Spleen (tissue), 7 donors: ENCODE results near the gene EPHB2.

Source experiments
- POLR2AphosphoS5 ChIP-seq, 3 donors: sonication (generic); formaldehyde crosslinking; IDR thresholded peaks; one replicate each; pipeline ENCODE4 v1.5.1; 2017; ENCODE audit warnings: antibody characterized with exemption in 3 of 3
- TF ChIP-seq, protein P1 (sequence below), 11 experiments: fragments of 200-600 bp in 7 of 11; fragments of 450-650 bp in 4 of 11; sonication (generic) in 4 of 11; IDR thresholded peaks in 8 of 11; conservative IDR thresholded peaks in 3 of 11; 1 replicate in 7 of 11; 2 replicates in 4 of 11; pipeline versions ENCODE4 v1.4.0 to v1.8.0; 2016 to 2021; ENCODE audit warnings: antibody characterized with exemption in 11 of 11, inconsistent platforms in 4 of 11, mild to moderate bottlenecking in 1 of 11
- donor health status: DM: no; HTN: no; CAD: no; lungs with moderate emphysema.
- donor health status: DM: no; HTN: no; CAD: no.
- donor health status: DM: no; HTN: no; CAD: no.

GRCh38 chr1:22893292-22893691 is 182.7 kb downstream of the EPHB2 start:
- TF ChIP-seq, protein P1, sequence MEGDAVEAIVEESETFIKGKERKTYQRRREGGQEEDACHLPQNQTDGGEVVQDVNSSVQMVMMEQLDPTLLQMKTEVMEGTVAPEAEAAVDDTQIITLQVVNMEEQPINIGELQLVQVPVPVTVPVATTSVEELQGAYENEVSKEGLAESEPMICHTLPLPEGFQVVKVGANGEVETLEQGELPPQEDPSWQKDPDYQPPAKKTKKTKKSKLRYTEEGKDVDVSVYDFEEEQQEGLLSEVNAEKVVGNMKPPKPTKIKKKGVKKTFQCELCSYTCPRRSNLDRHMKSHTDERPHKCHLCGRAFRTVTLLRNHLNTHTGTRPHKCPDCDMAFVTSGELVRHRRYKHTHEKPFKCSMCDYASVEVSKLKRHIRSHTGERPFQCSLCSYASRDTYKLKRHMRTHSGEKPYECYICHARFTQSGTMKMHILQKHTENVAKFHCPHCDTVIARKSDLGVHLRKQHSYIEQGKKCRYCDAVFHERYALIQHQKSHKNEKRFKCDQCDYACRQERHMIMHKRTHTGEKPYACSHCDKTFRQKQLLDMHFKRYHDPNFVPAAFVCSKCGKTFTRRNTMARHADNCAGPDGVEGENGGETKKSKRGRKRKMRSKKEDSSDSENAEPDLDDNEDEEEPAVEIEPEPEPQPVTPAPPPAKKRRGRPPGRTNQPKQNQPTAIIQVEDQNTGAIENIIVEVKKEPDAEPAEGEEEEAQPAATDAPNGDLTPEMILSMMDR (IDR thresholded peaks at IDR 0.05 in 8 of 11, conservative IDR thresholded peaks at IDR 0.05 in 3 of 11), result no peak
- TF ChIP-seq POLR2AphosphoS5 (IDR thresholded peaks at IDR 0.05), result no peak
